HepG2 (cell line): ENCODE data around the gene ACSM5. TPM values are rescaled to one million over a fixed set of nuclear protein-coding genes. Genes with fewer than 3 reads are reported as not detected.

Source experiments
- CBX5 ChIP-seq: sonication (generic); formaldehyde crosslinking; IDR thresholded peaks from 2 replicates; pipeline ENCODE4 v1.4.0; 2020; ENCODE audit warnings: missing genetic modification reagents, borderline replicate concordance
- DR1 ChIP-seq: sonication (generic); formaldehyde crosslinking; IDR thresholded peaks from 2 replicates; pipeline ENCODE4 v1.8.0; 2021; ENCODE audit warnings: mild to moderate bottlenecking, missing genetic modification reagents, inconsistent platforms
- GATAD1 ChIP-seq: IDR thresholded peaks from 2 replicates; pipeline ENCODE4 v1.6.1; 2016; ENCODE audit warnings: missing genetic modification reagents, missing compliant biosample characterization
- HMGXB3 ChIP-seq: sonication (generic); formaldehyde crosslinking; IDR thresholded peaks from 2 replicates; pipeline ENCODE4 v1.4.0; 2020; ENCODE audit warnings: missing genetic modification reagents, borderline replicate concordance
- HNRNPH1 ChIP-seq: fragments of 200-400 bp; formaldehyde crosslinking; optimal IDR thresholded peaks from 2 replicates; pipeline ENCODE3; 2017; ENCODE audit warnings: mild to moderate bottlenecking, low read depth, low read length
- IKZF4 ChIP-seq: sonication (generic); formaldehyde crosslinking; IDR thresholded peaks from 2 replicates; pipeline ENCODE4 v1.5.1; 2020; ENCODE audit warnings: borderline replicate concordance, mild to moderate bottlenecking, low read depth, missing genetic modification reagents; ENCODE audit errors: not compliant biosample characterization
- IRF2 ChIP-seq: IDR thresholded peaks from 2 replicates; pipeline ENCODE4 v1.6.1; 2018; ENCODE audit warnings: missing genetic modification reagents, missing compliant biosample characterization
- NFIC ChIP-seq: IDR thresholded peaks from 2 replicates; pipeline ENCODE4 v1.6.1; 2012; ENCODE audit warnings: mild to moderate bottlenecking, low read length, inconsistent platforms
- RAD51 ChIP-seq: fragments of 450-650 bp; IDR thresholded peaks from 2 replicates; pipeline ENCODE4 v1.6.1; 2016; ENCODE audit warnings: borderline replicate concordance
- RFXAP ChIP-seq: sonication (generic); formaldehyde crosslinking; IDR thresholded peaks from 2 replicates; pipeline ENCODE4 v1.4.0; 2020; ENCODE audit warnings: missing genetic modification reagents, borderline replicate concordance
- SOX13 ChIP-seq, 3 experiments: fragments of 450-650 bp in 1 of 3; sonication (generic) in 1 of 3; formaldehyde crosslinking in 1 of 3; IDR thresholded peaks in 2 of 3; conservative IDR thresholded peaks in 1 of 3; 2 replicates each; pipeline versions ENCODE4 v1.5.0 to v1.6.1; 2016 to 2020; ENCODE audit warnings: antibody characterized with exemption in 1 of 3, mild to moderate bottlenecking in 1 of 3, missing compliant biosample characterization in 1 of 3, missing genetic modification reagents in 1 of 3, moderate library complexity in 1 of 3
- THYN1 ChIP-seq: sonication (generic); formaldehyde crosslinking; IDR thresholded peaks from 2 replicates; pipeline ENCODE4 v1.8.1; 2023; ENCODE audit warnings: low read depth, mild to moderate bottlenecking, moderate library complexity, missing genetic modification reagents, borderline replicate concordance
- ZBTB25 ChIP-seq: IDR thresholded peaks from 2 replicates; pipeline ENCODE4 v1.6.1; 2018; ENCODE audit warnings: missing genetic modification reagents
- ZFP1 ChIP-seq: IDR thresholded peaks from 2 replicates; pipeline ENCODE4 v1.6.1; 2016
- ZNF552 ChIP-seq: sonication (generic); formaldehyde crosslinking; IDR thresholded peaks from 2 replicates; pipeline ENCODE4 v1.9.0; 2022; ENCODE audit warnings: missing genetic modification reagents, mild to moderate bottlenecking, borderline replicate concordance
- ZNF562 ChIP-seq: sonication (generic); formaldehyde crosslinking; IDR thresholded peaks from 2 replicates; pipeline ENCODE4 v1.8.0; 2022; ENCODE audit warnings: missing genetic modification reagents, borderline replicate concordance
- ZNF570 ChIP-seq: sonication (generic); formaldehyde crosslinking; IDR thresholded peaks from 2 replicates; pipeline ENCODE4 v1.4.0; 2020; ENCODE audit warnings: mild to moderate bottlenecking, missing genetic modification reagents, borderline replicate concordance
- ZNF7 ChIP-seq: IDR thresholded peaks from 2 replicates; pipeline ENCODE4 v1.6.1; 2016; ENCODE audit warnings: missing biosample characterization, missing genetic modification reagents
- ZNF788 ChIP-seq: sonication (generic); formaldehyde crosslinking; IDR thresholded peaks from 2 replicates; pipeline ENCODE4 v1.5.0; 2020; ENCODE audit warnings: mild to moderate bottlenecking, missing genetic modification reagents, borderline replicate concordance
- ZNF839 ChIP-seq: sonication (generic); formaldehyde crosslinking; IDR thresholded peaks from 2 replicates; pipeline ENCODE4 v1.4.0; 2020; ENCODE audit warnings: missing genetic modification reagents, mild to moderate bottlenecking, borderline replicate concordance
- ZSCAN31 ChIP-seq: sonication (generic); formaldehyde crosslinking; IDR thresholded peaks from 2 replicates; pipeline ENCODE4 v1.5.0; 2020; ENCODE audit warnings: low read depth, mild to moderate bottlenecking, missing genetic modification reagents
- polyA plus RNA-seq, 8 experiments: library from polyadenylated mRNA; depleted of rRNA in 3 of 8; stranded (reverse) in 7 of 8; unstranded in 1 of 8; fragments of >200 nt; fragmentation: Illumina TruSeq in 4 of 8; extraction: Trizol in 4 of 8; gene quantifications; 2 replicates each; pipeline versions ENCODE4 v1.2.1 to v1.2.3, GENCODE V29; 2011 to 2016; ENCODE audit warnings: low read depth in 4 of 8, missing spikeins in 1 of 8, mixed read lengths in 1 of 8; ENCODE audit not compliant: insufficient read depth in 1 of 8
- total RNA-seq, 5 experiments: library from RNA; depleted of rRNA; stranded (reverse); fragments of >200 nt; fragmentation: Illumina TruSeq; extraction: Trizol; gene quantifications; 2 replicates each; pipeline ENCODE4 v1.2.3, GENCODE V29; 2016; ENCODE audit warnings: low read depth in 1 of 5
- TF ChIP-seq, protein P1 (sequence below): sonication (generic); formaldehyde crosslinking; IDR thresholded peaks from 2 replicates; pipeline ENCODE4 v1.4.0; 2020; ENCODE audit warnings: missing genetic modification reagents

The ACSM5 gene
- total and polyA plus RNA-seq, 2 of the 13 experiments (the other 11 are each of a cell fraction or from before 2014, with no cell fraction given), result 9.1 to 15.0 TPM

DNA sequence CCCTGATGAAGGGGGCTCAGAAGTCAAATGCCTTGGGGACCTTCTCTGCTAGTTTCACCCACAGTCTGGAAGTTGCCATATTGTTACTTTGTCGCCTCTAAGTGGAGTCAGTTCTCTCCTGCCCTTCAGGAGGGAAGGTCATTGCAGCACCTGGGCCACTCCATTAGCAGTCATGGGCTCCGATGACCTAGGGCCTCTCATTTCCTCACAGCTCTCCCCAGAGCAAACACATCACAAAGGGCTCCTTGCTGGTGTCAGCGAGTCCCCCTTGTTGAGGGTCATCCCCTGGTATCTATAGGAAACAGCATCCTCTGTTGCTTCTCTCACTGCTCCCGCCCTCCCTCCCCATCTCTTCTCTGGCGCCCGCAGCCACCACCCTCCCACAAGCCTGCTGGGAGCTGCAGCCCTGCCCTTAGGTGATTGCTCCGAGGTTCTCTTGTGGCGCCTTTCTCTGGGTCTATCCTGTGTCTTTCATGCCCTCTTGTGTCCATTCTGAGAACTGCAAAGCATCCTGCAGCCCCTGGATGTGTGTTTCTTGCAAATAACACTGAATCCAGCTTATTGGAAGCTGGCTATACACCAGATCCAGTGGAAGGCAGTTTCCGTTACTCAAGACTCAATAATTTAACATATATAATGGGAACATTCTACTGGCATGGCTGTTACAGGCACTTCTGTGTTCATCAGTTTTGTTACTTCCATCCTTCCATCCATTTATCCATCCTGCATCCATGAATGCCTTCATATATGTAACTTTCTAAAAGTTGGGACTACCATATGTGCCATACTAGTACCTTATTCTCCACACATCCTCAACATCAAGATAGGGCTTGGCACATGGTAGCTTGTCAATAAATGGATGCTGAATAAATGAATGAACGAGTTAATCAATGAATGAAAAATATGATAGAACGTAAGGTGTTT is 26.0 kb upstream of the ACSM5 start (continued):
- TF ChIP-seq, protein P1, sequence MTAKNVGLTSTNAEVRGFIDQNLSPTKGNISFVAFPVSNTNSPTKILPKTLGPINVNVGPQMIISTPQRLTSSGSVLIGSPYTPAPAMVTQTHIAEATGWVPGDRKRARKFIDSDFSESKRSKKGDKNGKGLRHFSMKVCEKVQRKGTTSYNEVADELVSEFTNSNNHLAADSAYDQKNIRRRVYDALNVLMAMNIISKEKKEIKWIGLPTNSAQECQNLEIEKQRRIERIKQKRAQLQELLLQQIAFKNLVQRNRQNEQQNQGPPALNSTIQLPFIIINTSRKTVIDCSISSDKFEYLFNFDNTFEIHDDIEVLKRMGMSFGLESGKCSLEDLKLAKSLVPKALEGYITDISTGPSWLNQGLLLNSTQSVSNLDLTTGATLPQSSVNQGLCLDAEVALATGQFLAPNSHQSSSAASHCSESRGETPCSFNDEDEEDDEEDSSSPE (CRISPR knock-in tag), result peak; percentile 58; the same call in 1 of the 2 replicates
- TF ChIP-seq IKZF4 (CRISPR knock-in tag) (no peak), ZNF552 (CRISPR knock-in tag) (no peak), HNRNPH1 (no peak), ZNF562 (CRISPR knock-in tag) (no peak), ZNF7 (0 out of 2 replicates have a peak, but pooled peaks have one; percentile 1), ZSCAN31 (no peak; the same call in 1 of the 2 replicates), CBX5 (CRISPR knock-in tag) (no peak), SOX13 (IDR thresholded peaks at IDR 0.05) (no peak), SOX13 (CRISPR knock-in tag; conservative IDR thresholded peaks at IDR 0.05 in 1 of 2, IDR thresholded peaks at IDR 0.05 in 1 of 2) (0 out of 4 replicates have a peak, but pooled peaks of 1 of the 2 experiments have one; percentile 17), DR1 (CRISPR knock-in tag) (no peak), IRF2 (CRISPR knock-in tag) (peak; percentile 75; the same call in 1 of the 2 replicates), RAD51 (no peak), HMGXB3 (CRISPR knock-in tag) (no peak), GATAD1 (CRISPR knock-in tag) (no peak), THYN1 (CRISPR knock-in tag) (no peak), RFXAP (CRISPR knock-in tag) (no peak), ZFP1 (no peak), ZBTB25 (CRISPR knock-in tag) (0 out of 2 replicates have a peak, but pooled peaks have one; percentile 41), ZNF788 (CRISPR knock-in tag) (no peak), ZNF570 (CRISPR knock-in tag) (no peak), NFIC (no peak), ZNF839 (CRISPR knock-in tag) (no peak)
